Liver (tissue), 9 donors: ENCODE results near the gene RORC. TPM values are rescaled to one million over a fixed set of nuclear protein-coding genes. Genes with fewer than 3 reads are reported as not detected.

Source experiments
- DNase-seq: peaks from one replicate; pipeline ENCODE4 v3.0.0-alpha.2; 2017; ENCODE audit warnings: low spot score
- H3K27ac ChIP-seq, 2 donors: one replicate each; pipeline ENCODE4 v1.7.0; 2013; ENCODE audit warnings: inconsistent platforms in 2 of 2, low read length in 2 of 2, control low read depth in 1 of 2, low read depth in 1 of 2, mild to moderate bottlenecking in 1 of 2
- H3K27me3 ChIP-seq, 4 donors: one replicate each; pipeline versions ENCODE4 v1.6.1 to v1.7.0; 2013; ENCODE audit warnings: low read length in 3 of 4, inconsistent platforms in 1 of 4, mild to moderate bottlenecking in 1 of 4, moderate library complexity in 1 of 4; ENCODE audit not compliant: control insufficient read depth in 4 of 4, insufficient read depth in 4 of 4
- H3K36me3 ChIP-seq, 4 donors: one replicate each; pipeline versions ENCODE4 v1.6.1 to v1.7.0; 2013; ENCODE audit warnings: low read length in 3 of 4, mild to moderate bottlenecking in 3 of 4, low read depth in 1 of 4, moderate library complexity in 1 of 4; ENCODE audit not compliant: control insufficient read depth in 4 of 4, insufficient read depth in 3 of 4
- H3K4me1 ChIP-seq, 4 donors: one replicate each; pipeline versions ENCODE4 v1.6.1 to v1.7.0; 2013; ENCODE audit warnings: low read length in 3 of 4, mild to moderate bottlenecking in 3 of 4, moderate library complexity in 1 of 4; ENCODE audit not compliant: control insufficient read depth in 4 of 4, insufficient read depth in 4 of 4
- H3K4me3 ChIP-seq, 3 donors: one replicate each; pipeline versions ENCODE4 v1.6.1 to v1.7.0; 2013; ENCODE audit warnings: low read length in 3 of 3, control low read depth in 1 of 3, low read depth in 1 of 3, mild to moderate bottlenecking in 1 of 3
- H3K9ac ChIP-seq, 2 donors: one replicate each; pipeline ENCODE4 v1.7.0; 2013; ENCODE audit warnings: low read length in 2 of 2, mild to moderate bottlenecking in 2 of 2, moderate library complexity in 2 of 2, control low read depth in 1 of 2, low read depth in 1 of 2
- H3K9me3 ChIP-seq, 4 donors: one replicate each; pipeline versions ENCODE4 v1.6.1 to v1.7.0; 2013; ENCODE audit warnings: low read length in 3 of 4; ENCODE audit not compliant: control insufficient read depth in 4 of 4
- EGR1 ChIP-seq, 2 donors: IDR thresholded peaks; 2 replicates each; pipeline ENCODE4 v1.6.1; 2016 to 2018; ENCODE audit warnings: antibody characterized with exemption in 2 of 2, low read depth in 2 of 2
- FOXA1 ChIP-seq: IDR thresholded peaks from 2 replicates; pipeline ENCODE4 v1.6.1; 2016; ENCODE audit warnings: antibody characterized with exemption
- FOXA2 ChIP-seq: IDR thresholded peaks from 2 replicates; pipeline ENCODE4 v1.6.1; 2016; ENCODE audit warnings: antibody characterized with exemption
- GABPA ChIP-seq, 2 donors: IDR thresholded peaks in 1 of 2; conservative IDR thresholded peaks in 1 of 2; 2 replicates each; pipeline ENCODE4 v1.6.1; 2016; ENCODE audit warnings: antibody characterized with exemption in 2 of 2, mild to moderate bottlenecking in 1 of 2, moderate library complexity in 1 of 2
- HNF4A ChIP-seq, 2 donors: conservative IDR thresholded peaks; 2 replicates each; pipeline ENCODE4 v1.6.1; 2016; ENCODE audit warnings: antibody characterized with exemption in 2 of 2, mild to moderate bottlenecking in 2 of 2
- HNF4G ChIP-seq: IDR thresholded peaks from 2 replicates; pipeline ENCODE4 v1.6.1; 2016; ENCODE audit warnings: antibody characterized with exemption
- JUND ChIP-seq, 2 donors: IDR thresholded peaks; 2 replicates each; pipeline ENCODE4 v1.6.1; 2016; ENCODE audit warnings: antibody characterized with exemption in 2 of 2
- NR2F2 ChIP-seq: IDR thresholded peaks from 2 replicates; pipeline ENCODE4 v1.6.1; 2016; ENCODE audit warnings: antibody characterized with exemption
- RXRA ChIP-seq, 2 donors: IDR thresholded peaks; 2 replicates each; pipeline ENCODE4 v1.6.1; 2017 to 2018; ENCODE audit warnings: antibody characterized with exemption in 2 of 2, mild to moderate bottlenecking in 1 of 2
- SP1 ChIP-seq: IDR thresholded peaks from 2 replicates; pipeline ENCODE4 v1.6.1; 2018; ENCODE audit warnings: antibody characterized with exemption, mild to moderate bottlenecking
- TAF1 ChIP-seq: conservative IDR thresholded peaks from 2 replicates; pipeline ENCODE4 v1.6.1; 2016; ENCODE audit warnings: antibody characterized with exemption, mild to moderate bottlenecking
- YY1 ChIP-seq: IDR thresholded peaks from 2 replicates; pipeline ENCODE4 v1.6.1; 2016; ENCODE audit warnings: antibody characterized with exemption, mild to moderate bottlenecking
- WGBS: extraction: QIAGEN DNeasy Blood & Tissue Kit; methylation state at CpG from one replicate; pipeline ENCODE4 v1.1.7; 2013; 5-methylcytosine and 5-hydroxymethylcytosine counted together
- polyA plus RNA-seq, 2 donors: library from polyadenylated mRNA; stranded (reverse) in 1 of 2; unstranded in 1 of 2; fragments of 200-250 nt in 1 of 2; fragments of >200 nt in 1 of 2; fragmentation: Nextera tagmentation in 1 of 2; extraction: Ambion mirVana in 1 of 2; gene quantifications; one replicate each; pipeline versions ENCODE4 v1.2.1 to v1.2.3, GENCODE V29; 2013 to 2015
- total RNA-seq, 2 donors: library from RNA; depleted of rRNA; stranded (reverse); fragments of >200 nt; gene quantifications; one replicate each; pipeline ENCODE4 v1.2.3, GENCODE V29; 2014
- TF ChIP-seq, protein P1 (sequence below): fragments of 150-350 bp; IDR thresholded peaks from 2 replicates; pipeline ENCODE4 v1.5.1; 2017; ENCODE audit warnings: improper control_type of control experiment, low read depth, low read length; ENCODE audit not compliant: missing input control
- TF ChIP-seq, protein P2 (sequence below): IDR thresholded peaks from 2 replicates; pipeline ENCODE4 v1.6.1; 2016; ENCODE audit warnings: antibody characterized with exemption
- TF ChIP-seq, protein P3 (sequence below): IDR thresholded peaks from 2 replicates; pipeline ENCODE4 v1.6.1; 2016; ENCODE audit warnings: antibody characterized with exemption
- TF ChIP-seq, protein P4 (sequence below): IDR thresholded peaks from 2 replicates; pipeline ENCODE4 v1.6.1; 2016; ENCODE audit warnings: antibody characterized with exemption, mild to moderate bottlenecking
- donor health status: healthy.
- donor health status: healthy.
- donor health status: healthy.
- donor health status: healthy.
- donor health status: healthy.

The RORC gene
- total and polyA plus RNA-seq, 4 donors = 2.9 to 59.2 (median 13.0) TPM

DNA sequence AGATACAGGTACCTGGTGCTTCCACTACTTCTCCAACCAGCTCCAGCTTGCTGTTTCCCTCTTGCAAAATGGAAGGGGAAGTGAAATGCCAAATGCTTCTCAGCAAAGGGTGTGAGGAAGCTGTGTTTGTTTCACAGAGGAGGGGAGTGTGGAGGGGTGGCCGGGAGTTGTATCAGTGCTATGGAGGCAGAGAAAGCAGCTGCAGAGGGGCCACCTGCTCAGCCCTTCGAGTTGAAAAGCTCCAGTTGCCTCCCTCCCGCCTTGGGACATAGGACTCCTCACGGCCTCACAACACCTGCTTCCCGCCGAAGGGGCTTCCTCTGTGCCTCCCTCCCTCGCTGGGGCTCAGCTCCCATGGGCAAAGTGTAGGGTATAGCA lies 14.3 kb downstream of the RORC start:
- WGBS = 86% methylated on average over 7 of the region's 7 CpGs
- no peak overlapping the region for H3K4me3 ChIP-seq
- H3K27ac ChIP-seq = no peak overlapping the region
- peaks cover 12 to 50% (median 36%) of the 10 kb centered on the region in 4 donors for H3K4me1 ChIP-seq
- no peak overlapping the region for H3K9ac ChIP-seq
- TF ChIP-seq TAF1 (no peak), NR2F2 (no peak), GABPA (IDR thresholded peaks at IDR 0.05 in 1 of 2, conservative IDR thresholded peaks at IDR 0.05 in 1 of 2) (no peak), FOXA2 (no peak), YY1 (no peak), JUND (IDR thresholded peaks at IDR 0.05) (no peak), HNF4A (conservative IDR thresholded peaks at IDR 0.05) (no peak), FOXA1 (no peak), EGR1 (IDR thresholded peaks at IDR 0.05; ENCODE audit: low read depth in 2 of 2) (no peak)
- TF ChIP-seq, protein P1, sequence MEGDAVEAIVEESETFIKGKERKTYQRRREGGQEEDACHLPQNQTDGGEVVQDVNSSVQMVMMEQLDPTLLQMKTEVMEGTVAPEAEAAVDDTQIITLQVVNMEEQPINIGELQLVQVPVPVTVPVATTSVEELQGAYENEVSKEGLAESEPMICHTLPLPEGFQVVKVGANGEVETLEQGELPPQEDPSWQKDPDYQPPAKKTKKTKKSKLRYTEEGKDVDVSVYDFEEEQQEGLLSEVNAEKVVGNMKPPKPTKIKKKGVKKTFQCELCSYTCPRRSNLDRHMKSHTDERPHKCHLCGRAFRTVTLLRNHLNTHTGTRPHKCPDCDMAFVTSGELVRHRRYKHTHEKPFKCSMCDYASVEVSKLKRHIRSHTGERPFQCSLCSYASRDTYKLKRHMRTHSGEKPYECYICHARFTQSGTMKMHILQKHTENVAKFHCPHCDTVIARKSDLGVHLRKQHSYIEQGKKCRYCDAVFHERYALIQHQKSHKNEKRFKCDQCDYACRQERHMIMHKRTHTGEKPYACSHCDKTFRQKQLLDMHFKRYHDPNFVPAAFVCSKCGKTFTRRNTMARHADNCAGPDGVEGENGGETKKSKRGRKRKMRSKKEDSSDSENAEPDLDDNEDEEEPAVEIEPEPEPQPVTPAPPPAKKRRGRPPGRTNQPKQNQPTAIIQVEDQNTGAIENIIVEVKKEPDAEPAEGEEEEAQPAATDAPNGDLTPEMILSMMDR = no peak
- TF ChIP-seq, protein P2, sequence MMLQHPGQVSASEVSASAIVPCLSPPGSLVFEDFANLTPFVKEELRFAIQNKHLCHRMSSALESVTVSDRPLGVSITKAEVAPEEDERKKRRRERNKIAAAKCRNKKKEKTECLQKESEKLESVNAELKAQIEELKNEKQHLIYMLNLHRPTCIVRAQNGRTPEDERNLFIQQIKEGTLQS = no peak
- TF ChIP-seq, protein P3, sequence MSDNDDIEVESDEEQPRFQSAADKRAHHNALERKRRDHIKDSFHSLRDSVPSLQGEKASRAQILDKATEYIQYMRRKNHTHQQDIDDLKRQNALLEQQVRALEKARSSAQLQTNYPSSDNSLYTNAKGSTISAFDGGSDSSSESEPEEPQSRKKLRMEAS = no peak
- TF ChIP-seq, protein P4, sequence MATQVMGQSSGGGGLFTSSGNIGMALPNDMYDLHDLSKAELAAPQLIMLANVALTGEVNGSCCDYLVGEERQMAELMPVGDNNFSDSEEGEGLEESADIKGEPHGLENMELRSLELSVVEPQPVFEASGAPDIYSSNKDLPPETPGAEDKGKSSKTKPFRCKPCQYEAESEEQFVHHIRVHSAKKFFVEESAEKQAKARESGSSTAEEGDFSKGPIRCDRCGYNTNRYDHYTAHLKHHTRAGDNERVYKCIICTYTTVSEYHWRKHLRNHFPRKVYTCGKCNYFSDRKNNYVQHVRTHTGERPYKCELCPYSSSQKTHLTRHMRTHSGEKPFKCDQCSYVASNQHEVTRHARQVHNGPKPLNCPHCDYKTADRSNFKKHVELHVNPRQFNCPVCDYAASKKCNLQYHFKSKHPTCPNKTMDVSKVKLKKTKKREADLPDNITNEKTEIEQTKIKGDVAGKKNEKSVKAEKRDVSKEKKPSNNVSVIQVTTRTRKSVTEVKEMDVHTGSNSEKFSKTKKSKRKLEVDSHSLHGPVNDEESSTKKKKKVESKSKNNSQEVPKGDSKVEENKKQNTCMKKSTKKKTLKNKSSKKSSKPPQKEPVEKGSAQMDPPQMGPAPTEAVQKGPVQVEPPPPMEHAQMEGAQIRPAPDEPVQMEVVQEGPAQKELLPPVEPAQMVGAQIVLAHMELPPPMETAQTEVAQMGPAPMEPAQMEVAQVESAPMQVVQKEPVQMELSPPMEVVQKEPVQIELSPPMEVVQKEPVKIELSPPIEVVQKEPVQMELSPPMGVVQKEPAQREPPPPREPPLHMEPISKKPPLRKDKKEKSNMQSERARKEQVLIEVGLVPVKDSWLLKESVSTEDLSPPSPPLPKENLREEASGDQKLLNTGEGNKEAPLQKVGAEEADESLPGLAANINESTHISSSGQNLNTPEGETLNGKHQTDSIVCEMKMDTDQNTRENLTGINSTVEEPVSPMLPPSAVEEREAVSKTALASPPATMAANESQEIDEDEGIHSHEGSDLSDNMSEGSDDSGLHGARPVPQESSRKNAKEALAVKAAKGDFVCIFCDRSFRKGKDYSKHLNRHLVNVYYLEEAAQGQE = no peak
- DNase-seq = no peak
- no peaks in the 10 kb centered on the region for H3K9me3 ChIP-seq
- H3K36me3 ChIP-seq = peaks cover 0 to 45% (median 34%) of the 10 kb centered on the region in 4 donors
- H3K27me3 ChIP-seq = no peaks in the 10 kb centered on the region

DNA sequence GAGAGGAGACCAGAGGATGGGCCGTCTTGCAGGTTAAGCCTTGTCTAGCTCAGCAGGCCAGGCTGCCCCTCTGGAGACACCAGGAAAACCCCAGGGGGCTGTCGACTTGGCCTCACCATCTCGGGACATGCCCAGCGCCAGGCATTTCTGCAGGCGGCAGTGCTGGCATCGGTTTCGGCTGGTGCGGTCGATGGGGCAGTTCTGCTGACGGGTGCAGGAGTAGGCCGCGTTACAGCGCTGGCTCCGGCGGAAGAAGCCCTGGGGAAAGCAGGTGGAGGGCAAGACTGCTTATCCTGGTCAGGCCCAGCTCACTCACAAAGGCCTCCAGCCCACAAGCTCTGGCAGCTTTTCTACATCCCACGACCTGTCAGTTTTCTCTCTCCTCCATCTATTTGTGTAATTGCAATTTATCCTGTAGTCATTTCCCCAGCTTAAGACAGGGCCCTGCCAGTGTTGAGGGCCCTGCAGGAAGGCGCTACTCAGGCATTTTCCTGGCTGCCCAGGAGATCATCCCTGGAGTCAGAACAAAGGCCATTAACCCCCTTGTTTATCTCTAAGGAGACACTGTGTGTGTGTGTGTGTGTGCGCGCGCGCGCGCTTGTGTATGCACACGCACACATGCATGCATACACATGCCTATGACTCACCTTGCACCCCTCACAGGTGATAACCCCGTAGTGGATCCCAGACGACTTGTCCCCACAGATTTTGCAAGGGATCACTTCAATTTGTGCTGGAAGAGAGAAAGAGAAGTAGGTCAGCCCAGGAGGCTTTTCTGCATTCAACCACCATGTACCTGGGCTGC lies 14.9 kb downstream of the RORC start:
- Histone ChIP-seq H3K4me3 (no peak overlapping the region), H3K27ac (no peak overlapping the region), H3K9me3 (no peaks in the 10 kb centered on the region), H3K36me3 (peaks cover 0 to 51% (median 40%) of the 10 kb centered on the region in 4 donors), H3K27me3 (no peaks in the 10 kb centered on the region), H3K9ac (no peak overlapping the region), H3K4me1 (peaks cover 12 to 45% (median 33%) of the 10 kb centered on the region in 4 donors)
- DNase-seq = no peak
- 72% methylated on average over 26 of the region's 26 CpGs for WGBS
- TF ChIP-seq TAF1 = no peak
- TF ChIP-seq EGR1 (IDR thresholded peaks at IDR 0.05; ENCODE audit: low read depth in 2 of 2) = no peak
- TF ChIP-seq, protein P4 = no peak
- TF ChIP-seq, protein P1 = no peak
- no peak for TF ChIP-seq SP1
- TF ChIP-seq JUND (IDR thresholded peaks at IDR 0.05) = no peak
- TF ChIP-seq HNF4G = no peak
- TF ChIP-seq FOXA2 = no peak
- no peak for TF ChIP-seq YY1
- TF ChIP-seq, protein P3 = no peak
- no peak for TF ChIP-seq RXRA (IDR thresholded peaks at IDR 0.05)
- no peak for TF ChIP-seq NR2F2
- TF ChIP-seq GABPA (IDR thresholded peaks at IDR 0.05 in 1 of 2, conservative IDR thresholded peaks at IDR 0.05 in 1 of 2) = no peak
